WERI-Rb-1 (cell line): ENCODE measurements around the gene KCNK2.

ENCODE experiments used
- DNase-seq: peaks from one replicate; pipeline ENCODE4 v3.0.0-alpha.2; 2020
- H3K27ac ChIP-seq: fragments of 250-450 bp; sonication (Bioruptor Pico); 2 replicates; pipeline ENCODE4 v1.5.1; 2020; ENCODE audit warnings: mild to moderate bottlenecking, moderate library complexity
- H3K27me3 ChIP-seq: fragments of 250-450 bp; sonication (Bioruptor Pico); 2 replicates; pipeline ENCODE4 v1.5.1; 2021; ENCODE audit warnings: mild to moderate bottlenecking, low read depth, moderate library complexity; ENCODE audit not compliant: insufficient read depth, severe bottlenecking
- H3K36me3 ChIP-seq: fragments of 250-450 bp; sonication (Bioruptor Pico); 2 replicates; pipeline ENCODE4 v1.5.1; 2020; ENCODE audit warnings: mild to moderate bottlenecking, moderate library complexity
- H3K4me3 ChIP-seq: 2 replicates; pipeline ENCODE4 v1.5.1; 2011; ENCODE audit warnings: low read depth, mild to moderate bottlenecking, control low read depth, low read length
- H3K9me3 ChIP-seq: fragments of 250-450 bp; sonication (Bioruptor Pico); 2 replicates; pipeline ENCODE4 v1.5.1; 2021; ENCODE audit warnings: mild to moderate bottlenecking, moderate library complexity; ENCODE audit not compliant: severe bottlenecking
- CTCF ChIP-seq: IDR thresholded peaks from 2 replicates; pipeline ENCODE4 v1.5.1; 2011; ENCODE audit warnings: low read depth, mild to moderate bottlenecking, control low read depth, inconsistent platforms, low read length

Gene KCNK2

GRCh38 chr1:215140135-215140534 lies 57.6 kb downstream of the KCNK2 start:
- H3K27me3 ChIP-seq, result no peaks in the 10 kb centered on the region
- H3K9me3 ChIP-seq, result peaks cover 4% of the 10 kb centered on the region
- no peak overlapping the region for H3K4me3 ChIP-seq
- no peak for TF ChIP-seq CTCF
- no peak overlapping the region for H3K27ac ChIP-seq
- DNase-seq, result no peak
- H3K36me3 ChIP-seq, result no peaks in the 10 kb centered on the region

GRCh38 chr1:215141460-215141859 lies 58.9 kb downstream of the KCNK2 start:
- no peak overlapping the region for H3K4me3 ChIP-seq
- DNase-seq, result no peak
- peaks cover 4% of the 10 kb centered on the region for H3K9me3 ChIP-seq
- no peaks in the 10 kb centered on the region for H3K36me3 ChIP-seq
- TF ChIP-seq CTCF, result no peak
- H3K27ac ChIP-seq, result no peak overlapping the region
- H3K27me3 ChIP-seq, result no peaks in the 10 kb centered on the region

- no peak for DNase-seq
- no peak for TF ChIP-seq CTCF
- Histone ChIP-seq H3K9me3 (peaks cover 4% of the 10 kb centered on the region), H3K27ac (no peak overlapping the region), H3K4me3 (no peak overlapping the region), H3K27me3 (no peaks in the 10 kb centered on the region), H3K36me3 (no peaks in the 10 kb centered on the region)
These were observed 61.0 kb downstream of the KCNK2 start for GRCh38 chr1:215143497-215143896.

GRCh38 chr1:215146240-215146975 lies 63.9 kb downstream of the KCNK2 start:
- Histone ChIP-seq H3K27ac (no peak overlapping the region), H3K9me3 (peaks cover 2% of the 10 kb centered on the region), H3K36me3 (no peaks in the 10 kb centered on the region), H3K27me3 (no peaks in the 10 kb centered on the region), H3K4me3 (no peak overlapping the region)
- DNase-seq, result peak; percentile 17
- TF ChIP-seq CTCF, result peak; percentile 25; the same call in 1 of the 2 replicates

GRCh38 chr1:215147024-215147423 lies 64.5 kb downstream of the KCNK2 start:
- H3K27me3 ChIP-seq, result no peaks in the 10 kb centered on the region
- H3K4me3 ChIP-seq, result no peak overlapping the region
- no peak for TF ChIP-seq CTCF
- no peak overlapping the region for H3K27ac ChIP-seq
- no peaks in the 10 kb centered on the region for H3K9me3 ChIP-seq
- DNase-seq, result no peak
- H3K36me3 ChIP-seq, result no peaks in the 10 kb centered on the region
